ENCODE measurements around the gene GPC6.

The GPC6 gene

GRCh38 chr13:94303644-94304174, 1077.1 kb downstream of the GPC6 start:
- DNase-seq (ENCODE audit: low spot score) = no peak

DNA sequence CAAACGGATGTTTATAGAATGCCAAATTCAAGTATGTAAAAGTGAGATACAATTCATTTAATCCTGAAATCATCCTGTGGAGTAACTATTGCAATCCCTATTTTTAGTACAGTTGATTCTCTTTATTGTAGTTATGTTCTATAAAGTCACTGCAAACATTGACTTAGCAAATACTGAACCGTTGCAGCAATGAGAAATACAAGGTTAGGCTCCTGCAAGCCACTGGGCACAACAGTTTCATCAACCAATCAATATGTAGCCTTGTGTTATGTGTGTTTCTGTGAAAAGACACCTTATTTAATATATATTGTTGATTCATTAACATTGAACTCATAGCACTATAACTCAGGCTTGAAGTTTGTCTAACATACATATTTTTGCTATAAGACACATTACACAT, 1078.4 kb downstream of the GPC6 start:
- no peak for DNase-seq (ENCODE audit: low spot score)

- DNase-seq (ENCODE audit: low spot score) = no peak
Observed at GRCh38 chr13:94305463-94305862, 1078.9 kb downstream of the GPC6 start.

- no peak for DNase-seq (ENCODE audit: low spot score)
Observed at GRCh38 chr13:94305934-94306333, 1079.3 kb downstream of the GPC6 start.

DNA sequence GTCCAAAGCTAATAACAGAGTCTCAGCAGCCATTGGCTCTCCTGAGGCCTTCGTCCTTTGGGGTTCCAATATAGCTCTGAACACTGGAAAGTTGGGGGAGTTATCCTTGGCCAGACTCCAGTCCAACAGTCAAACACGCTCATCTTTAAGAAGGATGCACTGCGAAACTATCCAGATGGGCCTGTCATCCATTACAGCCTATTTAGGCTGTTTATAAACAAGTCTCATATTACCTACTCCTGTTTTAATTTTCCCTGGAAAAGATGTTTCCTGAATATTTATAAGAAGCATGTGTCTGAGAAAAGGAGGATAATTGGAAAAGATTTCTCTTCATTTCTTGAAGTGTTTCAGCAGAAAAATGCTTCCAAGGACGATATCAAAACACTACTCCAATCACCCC, 1082.2 kb downstream of the GPC6 start:
- no peak for DNase-seq (ENCODE audit: low spot score)

GRCh38 chr13:94309576-94309975, 1083.0 kb downstream of the GPC6 start:
- DNase-seq (ENCODE audit: low spot score) = no peak

DNA sequence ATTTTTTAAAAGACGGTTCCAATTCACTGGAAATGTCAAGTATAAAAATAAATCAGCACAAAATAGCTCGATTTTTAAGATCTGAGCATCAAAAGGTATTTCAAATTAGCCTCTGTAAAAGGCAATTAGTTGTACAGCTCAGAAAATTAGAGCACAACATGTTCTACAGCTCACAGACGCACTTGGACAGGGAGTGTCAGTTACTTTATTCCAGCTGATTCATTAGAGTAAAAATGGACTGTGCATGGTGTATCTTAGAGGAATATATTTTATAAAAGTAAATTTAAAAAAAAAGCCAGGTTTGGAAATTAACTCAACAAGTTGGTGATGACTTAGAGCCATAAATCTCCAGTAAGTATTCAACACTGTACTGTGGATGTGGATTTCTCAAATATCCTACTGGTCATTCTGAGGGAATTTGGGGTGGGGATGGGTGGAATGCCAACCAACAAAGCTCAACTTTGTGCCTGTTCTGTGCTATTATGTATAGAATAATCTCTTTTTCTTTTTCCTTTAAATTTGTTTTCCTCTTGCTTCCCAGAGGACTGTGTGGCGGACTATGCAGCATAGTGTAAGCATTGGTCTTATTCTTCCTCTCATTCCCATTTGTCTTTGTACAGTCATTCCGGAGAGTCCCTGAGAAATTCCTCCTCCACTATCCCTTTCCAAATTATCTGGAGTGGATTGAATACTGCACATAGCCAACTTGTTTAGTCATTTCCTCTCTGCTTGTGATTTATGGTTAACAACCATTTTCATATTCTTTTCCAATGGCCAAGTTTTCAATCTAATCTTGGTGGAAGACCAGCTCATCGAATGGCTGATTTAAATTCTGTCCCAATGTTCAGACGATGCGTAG, 1083.6 kb downstream of the GPC6 start:
- DNase-seq (ENCODE audit: low spot score) = no peak

- DNase-seq (ENCODE audit: low spot score) = no peak
Observed at GRCh38 chr13:94311893-94312292, 1085.3 kb downstream of the GPC6 start.

- no peak for DNase-seq (ENCODE audit: low spot score)
Observed at GRCh38 chr13:94312511-94313216, 1086.1 kb downstream of the GPC6 start.

DNA sequence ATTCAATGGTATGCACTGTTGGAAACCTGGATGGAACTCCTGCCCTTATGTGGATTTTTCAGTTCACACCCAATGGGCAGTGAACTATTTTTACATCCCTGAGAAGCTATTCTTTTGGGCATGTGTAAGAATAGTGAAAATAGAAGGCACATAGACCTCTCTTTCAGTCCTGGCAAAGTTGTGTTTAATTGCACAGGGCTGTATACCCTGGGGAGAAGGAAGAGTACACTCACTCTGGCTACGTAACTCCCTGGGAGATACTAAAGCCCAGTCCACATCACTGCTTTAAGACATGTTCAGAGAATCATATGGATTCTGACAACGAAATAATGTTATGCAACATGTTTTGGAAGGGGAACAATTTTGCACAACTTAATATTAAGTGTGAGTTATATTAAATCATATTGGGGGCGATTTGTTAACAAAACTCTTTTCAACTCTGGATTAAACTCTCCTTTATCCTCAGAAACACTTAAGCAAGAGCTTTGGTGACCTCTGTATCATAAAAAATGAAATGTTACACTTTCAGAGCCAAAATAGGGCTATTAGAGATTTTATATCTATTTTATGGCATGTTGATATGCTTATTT, 1086.8 kb downstream of the GPC6 start:
- DNase-seq (ENCODE audit: low spot score) = no peak

- no peak for DNase-seq (ENCODE audit: low spot score)
Observed at GRCh38 chr13:94313926-94314325, 1087.3 kb downstream of the GPC6 start.

GRCh38 chr13:94315188-94315587, 1088.6 kb downstream of the GPC6 start:
- DNase-seq (ENCODE audit: low spot score) = no peak

GRCh38 chr13:94317063-94317491, 1090.5 kb downstream of the GPC6 start:
- no peak for DNase-seq (ENCODE audit: low spot score)

DNA sequence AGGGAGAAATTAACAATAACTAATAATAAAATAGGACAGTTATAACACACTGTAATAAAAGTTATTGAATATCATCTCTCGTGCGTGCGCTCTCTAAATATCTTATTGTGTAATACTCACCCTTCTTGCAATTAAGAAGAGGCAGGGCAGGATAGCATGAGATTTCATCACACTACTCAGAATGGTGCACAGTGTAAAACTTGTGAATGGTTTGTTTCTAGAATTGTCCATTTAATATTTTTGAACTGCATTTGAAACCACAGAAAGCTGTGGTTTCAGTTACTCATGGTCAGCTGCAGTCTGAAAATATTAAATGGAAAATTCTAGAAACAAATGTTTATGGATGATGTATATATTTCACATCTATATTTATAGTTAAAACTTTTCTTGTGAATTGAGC, 1091.8 kb downstream of the GPC6 start:
- DNase-seq (ENCODE audit: low spot score) = no peak

GRCh38 chr13:94319501-94319900, 1092.9 kb downstream of the GPC6 start:
- DNase-seq (ENCODE audit: low spot score) = no peak

DNA sequence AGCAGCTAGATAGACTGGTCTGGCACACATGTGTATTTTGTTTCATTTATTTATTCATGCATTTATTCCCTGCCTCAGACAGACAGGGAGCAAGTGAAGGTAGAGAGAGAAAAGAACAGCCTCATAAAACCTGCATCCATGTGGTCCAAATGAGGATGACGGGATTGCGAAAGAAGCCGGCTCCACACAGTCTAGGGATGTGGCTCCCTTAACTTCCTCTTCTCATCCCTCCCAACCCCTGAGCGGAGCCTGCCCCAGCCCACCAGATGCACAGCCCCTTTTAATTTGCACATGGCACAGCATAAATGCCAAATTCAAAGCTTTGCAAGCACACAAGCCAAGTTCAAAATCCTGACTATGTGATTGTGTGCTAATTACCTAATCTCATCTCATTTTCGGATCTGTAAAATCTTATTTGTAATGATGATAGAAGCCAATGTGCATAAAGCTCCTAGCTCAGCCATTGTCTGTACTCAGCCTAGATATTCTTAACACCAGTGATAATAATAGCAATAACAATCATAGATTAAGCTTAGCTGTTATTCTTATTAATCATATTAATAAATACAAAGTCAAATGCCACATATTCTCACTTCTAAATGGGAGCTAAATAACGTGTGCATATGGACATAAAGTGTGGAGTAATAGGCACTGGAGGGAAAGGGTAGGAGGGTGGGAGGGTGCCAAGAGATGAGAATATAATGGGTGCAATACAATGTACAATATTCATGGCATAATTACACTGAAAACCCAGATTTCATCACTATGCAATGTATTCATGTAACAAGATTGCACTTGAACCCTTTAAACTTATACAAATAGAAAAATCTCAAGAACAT, 1096.5 kb downstream of the GPC6 start:
- DNase-seq (ENCODE audit: low spot score) = no peak

DNA sequence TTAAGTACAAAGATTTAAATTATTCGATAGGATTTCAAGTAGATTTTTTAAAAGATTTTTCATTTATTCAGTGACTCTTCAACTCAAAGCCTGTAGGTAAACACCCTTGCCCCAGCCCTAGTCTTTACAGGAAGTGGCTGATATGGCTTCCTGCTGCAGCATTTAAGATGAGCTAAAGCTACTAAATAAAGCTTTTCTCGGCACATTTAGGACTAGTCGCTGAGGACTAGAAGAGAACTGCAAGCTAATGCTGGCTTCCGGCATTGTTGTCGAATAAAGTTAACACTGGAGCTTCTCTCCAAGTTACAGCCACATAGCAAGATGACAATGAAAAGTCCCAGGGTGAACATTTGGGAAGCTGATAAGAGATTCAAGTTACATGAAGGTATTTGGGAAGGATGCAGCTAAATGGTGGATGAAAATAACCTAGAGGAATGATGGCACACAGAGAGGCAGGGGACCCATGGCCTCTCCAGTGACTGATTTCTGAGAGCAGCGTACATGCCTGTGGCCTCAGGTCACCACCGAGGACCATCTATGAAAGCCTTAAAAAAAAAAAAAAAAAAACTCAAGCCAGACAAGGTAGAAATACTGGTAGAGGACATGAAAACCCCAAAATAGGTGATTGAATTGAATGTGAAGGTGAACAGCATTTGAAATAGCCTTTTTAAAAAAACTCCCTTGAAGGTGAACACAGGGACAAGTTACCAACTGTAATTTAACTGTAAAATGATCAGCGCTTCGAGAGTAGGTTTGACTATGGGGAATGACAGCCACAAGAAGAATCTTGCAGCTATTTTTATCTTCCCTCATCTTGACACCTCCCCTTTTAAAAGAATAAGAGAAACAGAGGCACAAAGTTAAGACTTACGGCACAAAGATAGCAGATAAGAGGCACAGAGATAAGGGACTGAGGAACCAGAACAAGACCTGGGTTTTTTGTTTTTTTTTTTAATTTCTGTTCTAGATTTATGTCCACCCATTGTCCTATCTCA, 1097.5 kb downstream of the GPC6 start:
- no peak for DNase-seq (ENCODE audit: low spot score)

DNA sequence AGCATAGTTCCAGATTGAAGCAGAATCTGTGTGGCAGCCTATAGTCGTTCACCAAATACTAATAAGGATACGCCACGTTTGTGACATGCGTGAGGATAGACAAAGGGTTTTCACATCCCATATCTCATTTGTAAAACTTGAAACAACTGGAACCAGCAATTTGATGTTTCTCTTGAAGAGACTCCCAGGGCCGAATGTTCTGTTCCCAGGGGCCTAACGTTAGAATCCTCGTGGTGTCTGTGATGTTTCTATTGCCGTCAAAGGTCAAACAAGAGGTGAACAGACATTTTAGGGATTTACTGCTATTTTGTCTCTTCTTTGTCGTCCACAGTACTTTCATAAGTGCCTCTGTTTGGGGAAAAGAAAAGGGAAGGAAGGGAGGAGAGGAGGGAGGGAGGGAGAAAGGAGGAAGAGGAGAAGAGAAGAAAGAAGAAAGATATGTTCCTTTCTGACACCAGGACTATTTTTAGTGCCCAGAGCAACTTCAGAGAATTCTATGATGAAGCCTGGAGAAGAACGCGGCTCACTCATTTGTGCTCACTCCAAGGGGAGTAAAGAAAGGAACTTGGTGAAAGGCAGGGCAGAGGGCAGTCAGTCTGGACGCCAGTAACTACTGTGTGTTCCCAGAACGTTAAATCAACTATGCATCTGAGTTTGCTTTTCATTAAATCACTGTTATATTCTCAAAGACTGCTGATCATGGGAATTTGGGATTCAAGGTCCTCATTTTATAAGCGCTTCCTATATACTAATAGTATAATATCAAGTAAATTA, 1098.3 kb downstream of the GPC6 start:
- DNase-seq (ENCODE audit: low spot score) = no peak

DNA sequence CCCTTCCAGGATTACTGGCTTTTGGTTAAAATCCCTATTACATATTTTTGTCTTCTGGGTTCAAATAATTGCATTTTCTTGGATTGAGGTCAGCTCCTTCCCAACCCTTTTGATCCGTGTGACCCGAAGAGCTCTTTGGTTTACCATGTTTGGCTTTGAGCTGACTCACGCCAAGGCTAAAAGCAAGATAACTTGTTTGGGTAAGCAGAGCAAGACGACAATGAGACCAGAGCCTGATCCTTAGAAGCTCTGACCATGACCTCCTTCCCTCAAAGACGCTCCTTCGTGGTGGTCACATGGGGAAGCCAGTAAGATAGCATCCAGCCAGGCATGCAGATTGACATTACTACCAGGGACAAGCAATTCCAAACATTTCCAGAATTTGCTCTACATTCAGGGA, 1099.0 kb downstream of the GPC6 start:
- DNase-seq (ENCODE audit: low spot score) = no peak

GRCh38 chr13:94327318-94327717, 1100.7 kb downstream of the GPC6 start:
- no peak for DNase-seq (ENCODE audit: low spot score)
